ENCODE measurements around the gene SSU72. TPM values are rescaled to one million over a fixed set of nuclear protein-coding genes. Genes with fewer than 3 reads are reported as not detected.
"Not testable (repeated sequence)": the region's sequence is repeated elsewhere in the genome, so short reads cannot be mapped to it uniquely, and the experiment has no call there.

The SSU72 gene
- total RNA-seq, 1 experiment from 2014 or later: 140 TPM

DNA sequence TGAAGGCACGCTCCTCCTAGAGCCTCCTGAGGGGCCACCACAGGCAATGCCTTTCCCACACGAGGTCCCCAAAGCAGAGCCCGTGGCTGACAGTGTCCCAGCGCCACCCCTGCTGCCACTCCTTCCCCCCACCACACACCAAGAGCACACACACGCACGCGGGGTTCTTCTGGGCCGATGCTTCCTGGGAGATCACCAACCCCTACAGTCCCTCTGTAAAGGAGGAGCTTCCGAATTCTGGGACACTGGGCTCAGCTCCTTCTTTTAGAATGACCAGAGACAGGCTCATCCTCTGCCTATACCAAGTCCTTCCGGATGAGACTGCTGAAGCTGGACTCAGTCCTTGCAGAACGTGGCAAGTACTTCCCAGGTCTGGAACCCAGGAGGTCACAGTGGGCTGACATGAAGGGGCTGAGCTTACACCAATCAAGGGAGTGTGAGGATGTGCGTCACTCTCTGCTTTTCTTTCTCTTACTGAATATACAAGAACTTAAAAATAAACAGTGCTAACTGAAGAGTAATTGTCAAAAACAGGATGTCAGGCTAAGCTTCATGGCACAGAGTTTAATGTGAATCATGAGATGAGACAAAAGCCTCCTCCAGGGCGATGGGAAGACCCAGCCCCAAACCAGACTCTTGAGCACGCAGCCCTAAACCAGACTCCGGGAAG, 12.7 kb downstream of the SSU72 start:
- no peak for DNase-seq (ENCODE audit: low spot score)

GRCh38 chr1:1560178-1560577, 14.5 kb downstream of the SSU72 start:
- no peak for DNase-seq (ENCODE audit: low spot score)

DNA sequence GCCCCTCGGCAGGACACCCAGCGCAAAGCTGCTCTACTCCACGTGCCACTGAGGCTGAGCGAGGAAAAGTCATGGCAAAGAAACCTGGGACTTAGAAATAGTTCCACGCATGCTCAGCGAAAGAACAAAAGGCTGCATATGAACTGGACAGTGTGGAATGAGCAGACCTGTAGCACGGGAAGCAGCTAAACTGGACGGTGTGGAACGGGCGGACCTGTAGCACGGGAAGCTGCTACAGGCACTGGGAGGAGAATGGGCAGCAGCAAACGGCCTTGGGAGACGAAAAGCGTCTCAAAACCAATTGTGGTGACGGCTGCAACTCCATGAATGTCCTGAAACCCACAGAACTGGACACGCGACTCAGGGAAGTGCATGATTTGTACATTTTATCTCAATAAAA, 15.6 kb downstream of the SSU72 start:
- no peak for DNase-seq (ENCODE audit: low spot score)

DNA sequence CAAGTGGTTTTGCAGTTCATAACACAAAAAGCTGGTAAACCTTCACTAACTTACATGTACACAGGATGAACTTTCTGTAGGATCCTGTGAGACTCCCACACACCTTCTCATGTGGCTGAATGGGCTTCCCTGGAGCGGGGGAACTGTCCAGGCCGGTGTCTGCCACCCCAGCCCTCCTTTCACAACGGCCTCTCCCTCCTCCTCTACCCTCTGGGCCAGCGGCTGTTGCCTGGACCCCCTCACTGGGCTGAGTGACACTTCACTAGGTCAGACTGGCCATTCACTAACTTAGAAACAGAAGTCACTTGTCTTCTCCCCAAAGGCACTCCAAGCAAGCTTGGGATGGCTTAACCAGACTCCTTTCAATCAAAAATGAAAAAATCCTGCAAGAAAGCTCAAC, 16.1 kb downstream of the SSU72 start:
- no peak for DNase-seq (ENCODE audit: low spot score)

DNA sequence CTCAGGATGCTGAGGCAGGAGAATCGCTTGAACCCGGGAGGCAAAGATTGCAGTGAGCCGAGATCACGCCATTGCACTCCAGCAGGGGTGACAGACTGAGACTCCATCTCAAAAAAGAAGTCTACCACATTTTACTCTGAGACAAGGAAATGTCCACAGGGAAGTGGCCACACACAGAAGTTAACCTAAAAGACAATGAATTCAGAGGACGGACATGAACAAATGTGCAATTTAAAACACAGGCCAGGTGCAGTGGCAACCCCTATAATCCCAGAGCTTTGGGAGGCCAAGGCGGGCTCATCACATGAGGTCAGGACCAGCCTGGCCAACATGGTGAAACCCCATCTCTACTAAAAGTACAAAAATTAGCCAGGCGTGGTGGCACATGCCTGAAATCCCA, 17.0 kb downstream of the SSU72 start:
- not testable (repeated sequence) for DNase-seq (ENCODE audit: low spot score)

DNA sequence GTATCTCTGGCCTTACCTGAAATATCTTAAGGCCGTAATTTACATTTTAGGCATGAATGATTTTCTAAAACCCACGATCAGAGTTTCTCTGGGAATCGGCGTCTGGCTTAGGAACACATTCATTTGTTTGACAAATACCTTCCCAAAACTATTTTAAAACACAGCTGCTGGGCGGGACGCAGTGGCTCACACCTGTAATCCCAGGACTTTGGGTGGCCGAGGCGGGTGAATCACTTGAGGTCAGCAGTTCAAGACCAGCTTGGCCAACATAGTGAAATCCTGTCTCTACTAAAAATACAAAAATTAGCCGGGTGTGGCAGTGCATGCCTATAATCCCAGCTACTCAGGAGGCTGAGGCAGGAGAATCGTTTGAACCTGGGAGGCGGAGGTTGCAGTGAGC, 17.7 kb downstream of the SSU72 start:
- not testable (repeated sequence) for DNase-seq (ENCODE audit: low spot score)

DNA sequence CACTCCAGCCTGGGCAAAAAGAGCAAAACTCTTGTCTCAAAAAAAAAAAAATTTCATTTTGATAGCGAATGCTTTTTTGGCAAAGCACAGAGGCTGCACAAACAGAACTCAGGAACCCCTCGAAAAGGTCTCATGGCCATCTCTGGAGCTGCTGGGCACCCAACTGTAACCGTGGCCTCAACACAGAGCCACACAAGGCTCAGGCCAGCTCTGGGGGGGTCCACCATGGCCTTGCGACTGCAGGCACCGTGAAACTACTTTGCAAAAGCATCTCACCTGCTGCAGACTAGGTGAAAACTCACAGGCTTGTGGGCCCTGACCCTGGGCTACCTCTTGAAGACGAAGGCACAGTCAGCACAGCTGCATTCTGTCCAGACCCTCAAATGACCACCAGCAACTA, 18.2 kb downstream of the SSU72 start:
- no peak for DNase-seq (ENCODE audit: low spot score)

DNA sequence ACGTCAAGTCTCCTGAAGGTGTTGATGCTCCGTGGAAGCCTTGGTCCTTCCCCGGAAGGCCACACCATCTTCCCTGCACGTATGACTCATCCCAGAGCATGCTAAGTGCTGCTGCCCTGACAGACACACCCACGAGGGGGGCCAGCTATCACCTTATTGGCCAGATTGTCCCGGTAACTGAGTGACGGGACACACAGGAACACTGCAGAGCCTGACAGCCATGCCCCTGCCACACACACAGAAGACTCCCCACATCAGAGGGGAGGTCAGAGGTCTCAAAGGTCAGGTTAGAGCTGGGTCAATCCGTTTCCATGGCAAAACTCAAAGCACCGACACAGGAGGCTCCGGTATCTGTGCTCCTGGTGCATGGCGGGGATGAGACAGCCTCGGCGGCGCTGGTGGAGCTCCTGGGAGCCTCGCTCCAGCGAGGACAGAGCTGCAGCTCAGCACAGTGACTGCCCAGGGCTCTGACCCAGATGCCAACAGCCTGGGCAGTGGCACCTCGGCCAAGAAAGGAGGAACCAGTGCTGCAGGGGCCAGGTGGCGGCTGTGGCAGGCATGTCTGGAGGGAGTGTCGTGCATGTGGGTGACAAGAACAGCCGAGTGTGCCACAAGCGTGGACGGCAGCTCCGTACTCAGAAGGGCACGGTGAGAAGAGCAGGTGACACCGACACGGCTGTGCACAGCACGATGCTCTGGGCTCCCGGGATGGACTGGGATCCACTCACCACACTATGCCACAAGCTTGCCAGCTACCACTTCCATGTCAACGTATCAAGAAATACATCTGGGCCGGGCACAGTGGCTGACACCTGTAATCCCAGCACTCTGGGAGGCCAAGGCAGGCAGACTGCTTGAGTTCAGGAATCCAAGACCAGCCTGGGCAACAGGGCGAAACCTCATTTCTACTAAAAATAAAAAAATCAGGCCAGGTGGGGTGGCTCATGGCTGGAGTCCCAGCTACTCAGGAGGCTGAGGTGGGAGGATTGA, 19.4 kb downstream of the SSU72 start:
- no peak for DNase-seq (ENCODE audit: low spot score)

- DNase-seq (ENCODE audit: low spot score): no peak
Observed at GRCh38 chr1:1554550-1554925, 20.1 kb downstream of the SSU72 start.

GRCh38 chr1:1553821-1554494, 20.7 kb downstream of the SSU72 start:
- no peak for DNase-seq (ENCODE audit: low spot score)

DNA sequence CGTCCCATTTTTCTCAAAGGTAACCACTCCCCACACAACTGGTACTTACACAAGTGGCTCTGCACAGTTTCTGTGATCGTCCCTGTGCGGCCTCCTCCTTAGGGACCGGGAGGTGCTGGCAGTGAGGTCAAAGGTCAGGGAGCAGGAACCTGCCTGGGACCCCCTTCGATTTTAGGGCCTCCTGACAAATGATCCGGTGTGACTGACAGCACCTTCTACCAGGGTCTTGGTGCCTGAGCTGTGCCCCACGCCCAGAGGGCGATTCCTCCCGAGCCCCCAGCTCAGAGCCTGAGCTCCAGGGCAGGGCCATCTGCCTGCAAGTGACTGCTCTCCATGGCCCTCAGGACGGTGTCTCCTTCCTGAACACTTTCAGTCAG, 22.4 kb downstream of the SSU72 start:
- no peak for DNase-seq (ENCODE audit: low spot score)

DNA sequence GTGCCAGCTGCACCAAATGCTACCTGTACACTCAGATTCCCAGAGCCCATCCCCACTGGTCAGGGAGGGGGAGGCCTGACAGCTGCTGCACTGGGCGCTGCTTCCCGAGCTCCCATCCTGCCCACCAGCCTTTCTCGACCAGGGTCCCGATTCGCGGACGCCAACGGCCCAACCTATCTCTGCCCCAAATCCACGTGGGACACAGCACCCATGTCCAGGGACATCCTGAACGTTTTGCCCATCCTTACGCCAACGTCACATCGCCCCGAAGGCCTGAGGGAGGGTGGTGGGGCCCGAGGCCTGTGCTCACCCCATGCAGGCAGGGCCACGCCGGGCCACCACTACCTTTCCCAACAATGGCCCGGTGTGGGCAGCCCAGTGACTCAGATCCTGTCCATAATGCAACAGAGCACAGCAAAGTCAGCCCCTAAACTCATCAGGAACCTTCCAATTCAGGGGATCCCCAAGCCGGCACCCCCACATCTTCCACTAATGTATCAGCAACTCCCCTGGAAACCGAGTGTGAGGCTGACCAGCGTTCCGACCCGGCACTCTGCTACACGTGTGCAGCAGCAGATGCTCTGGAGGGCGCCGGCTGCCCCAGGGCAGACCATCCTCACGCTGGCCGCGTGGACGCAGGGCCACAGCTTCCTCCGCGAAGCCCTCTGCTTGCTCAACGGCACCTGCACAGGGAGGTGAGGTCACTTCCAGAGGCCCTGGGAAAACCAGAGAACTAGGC, 23.0 kb downstream of the SSU72 start:
- no peak for DNase-seq (ENCODE audit: low spot score)

DNA sequence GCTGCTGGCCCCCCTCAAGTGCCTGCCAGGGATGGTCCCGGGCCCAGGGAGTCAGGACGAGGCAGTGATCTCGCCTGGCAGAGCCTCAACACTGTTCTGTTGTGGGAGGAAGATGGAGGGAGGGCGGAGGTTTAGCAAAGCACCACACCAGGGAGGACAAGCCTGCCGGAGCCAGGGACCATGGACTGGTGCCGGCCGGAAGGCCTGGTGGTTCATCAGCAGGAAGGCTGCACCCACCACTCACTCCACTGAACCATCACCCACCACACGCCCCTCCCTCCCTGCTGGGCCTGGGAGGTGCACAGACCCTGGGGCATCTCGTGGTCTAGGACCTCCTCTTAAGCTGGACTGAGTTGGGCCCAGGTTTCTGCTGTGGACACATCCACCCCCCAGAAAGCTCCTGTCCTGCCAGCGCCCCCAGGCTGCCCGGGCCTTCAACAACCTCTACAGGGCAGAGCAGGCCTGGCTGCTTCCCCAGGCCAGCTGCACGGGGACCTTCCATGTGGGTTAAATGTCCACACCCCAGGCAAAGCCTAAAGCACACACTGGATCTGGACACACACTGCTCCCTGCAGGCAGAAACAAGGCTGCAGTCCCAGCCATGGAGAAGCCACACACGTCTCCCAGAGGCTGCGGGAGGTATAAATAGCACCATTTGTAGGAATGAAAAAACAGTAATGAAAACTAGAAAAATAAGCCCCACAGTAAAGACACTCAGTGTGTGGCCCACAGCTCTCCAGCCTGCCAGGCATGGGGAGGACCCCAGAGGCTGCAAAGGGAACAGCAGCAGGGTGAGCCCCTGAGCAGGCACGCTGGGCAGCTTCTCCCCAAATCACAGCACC, 23.9 kb downstream of the SSU72 start:
- peak; percentile 24 for DNase-seq (ENCODE audit: low spot score)

- DNase-seq (ENCODE audit: low spot score): no peak
Observed at GRCh38 chr1:1550087-1550486, 24.6 kb downstream of the SSU72 start.

DNA sequence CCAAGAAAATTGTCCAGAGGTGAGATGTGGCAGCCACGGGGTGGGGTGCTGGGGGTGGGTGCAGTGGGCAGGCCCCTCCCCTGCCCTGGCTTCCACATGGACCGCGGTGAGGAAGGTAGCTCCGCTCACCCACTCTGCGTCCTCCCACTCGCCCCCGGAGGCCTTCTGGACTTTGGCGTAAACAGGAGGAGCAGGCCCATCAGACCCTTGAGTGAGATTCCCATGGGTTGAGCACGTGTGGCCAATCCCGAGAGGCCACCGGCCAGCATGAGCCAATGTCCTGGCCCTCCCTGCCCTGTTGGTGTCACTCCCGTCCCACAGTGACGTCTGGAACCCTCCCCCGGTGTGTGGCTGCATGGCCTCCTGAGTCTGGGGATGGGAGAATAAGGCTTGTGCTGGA, 26.1 kb downstream of the SSU72 start:
- DNase-seq (ENCODE audit: low spot score): no peak

DNA sequence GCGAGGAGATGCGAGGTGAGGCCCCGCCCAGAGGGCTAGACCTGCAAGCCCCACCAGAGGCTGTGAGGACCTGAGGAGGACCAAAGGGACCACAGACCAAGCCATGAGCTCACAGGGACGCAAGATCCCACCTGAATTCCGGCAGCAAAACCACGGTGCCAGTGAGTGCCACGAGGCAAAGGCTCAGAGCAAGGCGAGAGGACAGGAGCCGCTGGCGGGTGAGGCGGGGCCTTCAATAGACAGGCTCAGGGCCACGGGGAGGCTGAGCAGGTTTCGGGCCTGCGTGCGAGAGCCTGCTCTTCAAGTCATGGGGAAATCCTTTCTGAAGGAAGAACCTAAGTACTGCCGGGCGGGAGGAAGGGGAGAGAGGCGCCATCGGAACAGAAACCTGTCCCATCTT, 27.2 kb downstream of the SSU72 start:
- no peak for DNase-seq (ENCODE audit: low spot score)

DNA sequence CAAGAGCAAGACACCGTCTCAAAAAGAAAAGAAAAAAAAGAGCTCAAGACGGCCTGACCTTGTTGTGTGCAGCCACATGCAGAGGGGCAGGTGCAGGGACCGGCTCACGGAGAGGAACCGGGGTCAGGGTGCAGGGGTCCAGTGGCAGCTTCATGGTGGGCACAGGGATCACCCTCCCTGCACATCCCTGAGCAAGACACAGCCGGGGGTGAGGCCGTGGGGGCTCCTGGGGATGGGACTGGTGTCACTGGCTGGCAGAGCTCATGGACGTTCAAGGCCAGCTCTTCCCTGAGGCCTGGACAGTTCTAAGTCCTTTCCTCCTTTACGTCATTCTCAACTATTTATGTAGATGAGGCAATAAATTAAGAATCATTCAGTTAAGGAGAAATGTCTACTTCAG, 27.7 kb downstream of the SSU72 start:
- no peak for DNase-seq (ENCODE audit: low spot score)

- no peak for DNase-seq (ENCODE audit: low spot score)
Observed at GRCh38 chr1:1545946-1546737, 28.5 kb downstream of the SSU72 start.

- no peak for DNase-seq (ENCODE audit: low spot score)
Observed at GRCh38 chr1:1544544-1544943, 30.1 kb downstream of the SSU72 start.

GRCh38 chr1:1543706-1544099, 31.0 kb downstream of the SSU72 start:
- DNase-seq (ENCODE audit: low spot score): no peak
